GM12878 (cell line): ENCODE data around the gene KISS1R. TPM values are rescaled to one million over a fixed set of nuclear protein-coding genes. Genes with fewer than 3 reads are reported as not detected.

Source experiments
- ATAC-seq: fragments of 200-7000 bp; cut with Tn5 transposase; 3 replicates; pipeline ENCODE4 v1.9.1; 2020; ENCODE audit warnings: mild to moderate bottlenecking, moderate library complexity
- BruUV-seq: library from RNA; stranded (reverse); fragments of 400-500 nt; replicated peaks from 2 replicates; lab custom pipeline; 2021; lab: Mats Ljungman, UMichigan
- CTCF ChIA-PET: fragments of 300-600 bp; sonication (Branson Sonifier 250); formaldehyde crosslinking; extraction: SDS; loops from one replicate; lab custom pipeline; 2021; ENCODE audit warnings: inconsistent platforms; lab: Yijun Ruan, JAX
- POLR2A ChIA-PET: fragments of 350-600 bp; formaldehyde crosslinking; extraction: SDS; loops from one replicate; lab custom pipeline; 2021; ENCODE audit warnings: inconsistent platforms; lab: Charles Lee
- RAD21 ChIA-PET: fragments of 300-600 bp; sonication (Branson Sonifier 250); formaldehyde crosslinking; loops from one replicate; lab custom pipeline; 2023; ENCODE audit warnings: antibody characterized with exemption; ENCODE audit not compliant: unreplicated experiment; lab: Charles Lee
- SMC1A ChIA-PET: fragments of 300-600 bp; sonication (Branson Sonifier 250); formaldehyde crosslinking; loops from one replicate; lab custom pipeline; 2023; ENCODE audit not compliant: unreplicated experiment, uncharacterized antibody; lab: Charles Lee
- DNase-seq: peaks from one replicate; pipeline ENCODE4 v3.0.0-alpha.2; 2011; ENCODE audit warnings: low read depth, low spot score
- FAIRE-seq: peaks from 3 replicates; lab custom pipeline; 2011; peaks lifted over from hg19 to GRCh38; lab: Jason Lieb, UNC
- H2AFZ ChIP-seq: 2 replicates; pipeline ENCODE4 v1.6.0; 2011; ENCODE audit warnings: low read depth, low read length, control low read depth; ENCODE audit not compliant: control insufficient read depth
- H3K27ac ChIP-seq: 2 replicates; pipeline ENCODE4 v1.5.1; 2011; ENCODE audit warnings: control low read depth; ENCODE audit not compliant: control insufficient read depth, insufficient read depth
- H3K27me3 ChIP-seq, 2 experiments: replicated peaks in 1 of 2; 2 replicates each; pipeline versions ENCODE4 v1.6.0 to v1.6.1; 2011; ENCODE audit warnings: low read length in 1 of 2; ENCODE audit not compliant: control insufficient read depth in 2 of 2, insufficient read depth in 2 of 2
- H3K36me3 ChIP-seq, 2 experiments: 2 replicates each; pipeline ENCODE4 v1.5.1; 2011; ENCODE audit warnings: low read length in 1 of 2; ENCODE audit not compliant: control insufficient read depth in 2 of 2, insufficient read depth in 2 of 2
- H3K4me1 ChIP-seq: 2 replicates; pipeline ENCODE4 v1.6.1; 2011; ENCODE audit warnings: mild to moderate bottlenecking, low read length, moderate library complexity, mixed read lengths; ENCODE audit not compliant: control insufficient read depth, insufficient read depth
- H3K4me2 ChIP-seq: 2 replicates; pipeline ENCODE4 v1.6.0; 2011; ENCODE audit warnings: control low read depth; ENCODE audit not compliant: control insufficient read depth, insufficient read depth
- H3K4me3 ChIP-seq: fragments of 200-600 bp; sonication (generic); 2 replicates; pipeline ENCODE4 v1.5.1; 2016
- H3K79me2 ChIP-seq: 2 replicates; pipeline ENCODE4 v1.6.0; 2011; ENCODE audit warnings: low read length; ENCODE audit not compliant: control insufficient read depth, insufficient read depth
- H3K9ac ChIP-seq: 2 replicates; pipeline ENCODE4 v1.8.0; 2011; ENCODE audit warnings: low read length, control low read depth, mixed read lengths; ENCODE audit not compliant: control insufficient read depth, insufficient read depth
- H3K9me3 ChIP-seq: replicated peaks from 3 replicates; pipeline ENCODE4 v1.5.1; 2011; ENCODE audit warnings: mild to moderate bottlenecking, low read length; ENCODE audit not compliant: control insufficient read depth, insufficient read depth
- H4K20me1 ChIP-seq: 2 replicates; pipeline ENCODE4 v1.6.0; 2011; ENCODE audit not compliant: control insufficient read depth, insufficient read depth
- MEF2B ChIP-seq: fragments of 450-650 bp; IDR thresholded peaks from 2 replicates; pipeline ENCODE4 v1.6.1; 2018; ENCODE audit warnings: mild to moderate bottlenecking, moderate library complexity; ENCODE audit not compliant: partially characterized antibody, poor library complexity, severe bottlenecking
- MYB ChIP-seq: fragments of 150-350 bp; IDR thresholded peaks from 2 replicates; pipeline ENCODE4 v1.6.1; 2014; ENCODE audit warnings: mild to moderate bottlenecking, low read depth, low read length, borderline replicate concordance
- RCOR1 ChIP-seq: conservative IDR thresholded peaks from 2 replicates; pipeline ENCODE4 v1.6.1; 2012; ENCODE audit warnings: low read depth, low read length, improper control_type of control experiment
- SMAD5 ChIP-seq: IDR thresholded peaks from 2 replicates; pipeline ENCODE4 v1.6.1; 2016; ENCODE audit warnings: antibody characterized with exemption, low read depth
- SPI1 ChIP-seq: IDR thresholded peaks from 2 replicates; pipeline ENCODE4 v1.6.1; 2011; ENCODE audit warnings: low read depth, mild to moderate bottlenecking, low read length, moderate library complexity, borderline replicate concordance; ENCODE audit not compliant: insufficient read depth
- TAF1 ChIP-seq: IDR thresholded peaks from 2 replicates; pipeline ENCODE4 v1.6.1; 2011; ENCODE audit warnings: mild to moderate bottlenecking, low read depth, low read length, borderline replicate concordance
- YBX1 ChIP-seq: fragments of 450-650 bp; IDR thresholded peaks from 2 replicates; pipeline ENCODE4 v1.6.1; 2016; ENCODE audit warnings: antibody characterized with exemption
- ZBED1 ChIP-seq: IDR thresholded peaks from 2 replicates; pipeline ENCODE4 v1.6.1; 2016; ENCODE audit warnings: borderline replicate concordance
- ZNF274 ChIP-seq: IDR thresholded peaks from one replicate; pipeline ENCODE4 v1.8.0; 2011; ENCODE audit not compliant: insufficient read length, insufficient read depth
- WGBS: methylation state at CpG from one replicate; pipeline ENCODE4 v1.1.6; 2016; ENCODE audit warnings: low lambda C conversion rate; ENCODE audit not compliant: insufficient replicate concordance, insufficient coverage; ENCODE audit errors: missing lambda C conversion rate; 5-methylcytosine and 5-hydroxymethylcytosine counted together
- in situ Hi-C: fragments of 300-500 bp; cut with MboI; formaldehyde crosslinking; loops from 9 replicates; pipeline ENCODE4 v1.14.3; 2018; ENCODE audit warnings: mixed read lengths
- intact Hi-C: fragments of 100-400 bp; cut with micrococcal nuclease; formaldehyde crosslinking; loops from one replicate; pipeline ENCODE4 v1.14.2; 2022; ENCODE audit not compliant: unreplicated experiment
- polyA plus RNA-seq, 11 experiments: library from polyadenylated mRNA; depleted of rRNA in 4 of 11; unstranded in 6 of 11; stranded (reverse) in 5 of 11; fragments of >200 nt; fragmentation: Nextera tagmentation in 4 of 11; fragmentation: Illumina TruSeq in 1 of 11; extraction: Ambion mirVana in 4 of 11; extraction: Trizol in 1 of 11; gene quantifications; 1 replicate in 1 of 11; 2 replicates in 10 of 11; pipeline versions ENCODE4 v1.2.1 to v1.2.3, GENCODE V29; 2011 to 2016; ENCODE audit warnings: inconsistent platforms in 2 of 11, missing spikeins in 2 of 11, low read depth in 1 of 11
- total RNA-seq, 4 experiments: library from RNA; depleted of rRNA in 3 of 4; stranded (reverse); fragments of >200 nt in 3 of 4; fragmentation: Illumina TruSeq in 1 of 4; extraction: Trizol in 1 of 4; gene quantifications; 2 replicates each; pipeline versions ENCODE4 v1.2.1 to v1.2.3, GENCODE V29; 2013 to 2021
- TF ChIP-seq, protein P1 (sequence below): IDR thresholded peaks from 2 replicates; pipeline ENCODE4 v1.6.1; 2012; ENCODE audit warnings: low read depth, low read length, improper control_type of control experiment
- TF ChIP-seq, protein P2 (sequence below): fragments of 450-650 bp; IDR thresholded peaks from 2 replicates; pipeline ENCODE4 v1.6.1; 2018; ENCODE audit warnings: borderline replicate concordance, mild to moderate bottlenecking; ENCODE audit not compliant: partially characterized antibody
- TF ChIP-seq, protein P3 (sequence below): fragments of 450-650 bp; IDR thresholded peaks from 2 replicates; pipeline ENCODE4 v1.6.1; 2017; ENCODE audit warnings: mild to moderate bottlenecking, moderate library complexity

Gene KISS1R
- total and polyA plus RNA-seq, 10 of the 15 experiments (the other 5 are each of a cell fraction or from before 2014, with no cell fraction given), result 0.13 to 2.7 (median 1.4) TPM; not detected in 3

DNA sequence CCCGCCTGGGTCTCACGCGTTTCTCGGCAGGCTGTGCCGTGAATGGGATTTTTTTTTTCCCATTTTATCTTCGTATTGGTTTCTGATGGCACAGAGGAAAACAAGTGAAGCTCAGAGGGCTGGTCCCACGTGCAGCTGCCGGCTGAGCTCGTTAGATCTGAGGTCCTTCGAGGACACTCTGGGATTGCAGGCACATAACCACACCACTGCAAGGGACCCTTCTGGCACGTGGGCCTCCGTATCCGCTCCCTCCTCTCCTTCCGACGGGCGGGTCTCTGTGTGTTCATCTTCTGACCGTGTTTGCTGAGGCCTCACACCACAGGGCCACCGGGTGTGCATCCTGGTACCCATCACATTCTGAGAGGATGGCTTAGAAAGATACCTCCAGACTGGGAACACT is 41.0 kb upstream of the KISS1R start:
- Histone ChIP-seq H3K4me3 (no peak overlapping the region), H3K9ac (no peak overlapping the region), H2AFZ (no peak overlapping the region), H3K36me3 (no peaks in the 10 kb centered on the region; a peak in 1 of 4 replicates), H3K4me2 (no peak overlapping the region), H3K27ac (no peak overlapping the region), H3K27me3 (no peaks in the 10 kb centered on the region), H3K4me1 (no peaks in the 10 kb centered on the region), H3K79me2 (no peaks in the 10 kb centered on the region), H4K20me1 (no peaks in the 10 kb centered on the region), H3K9me3 (no peaks in the 10 kb centered on the region)
- FAIRE-seq, result no peak
- intact Hi-C loops, result no loop called here
- in situ Hi-C loops, result no loop called here
- ChIA-PET POLR2A (no interaction called here), CTCF (no interaction called here), RAD21 (no interaction called here), SMC1A (no interaction called here)
- WGBS, result 93% methylated on average over 17 of the region's 18 CpGs
- BruUV-seq, result no TSS peak
- TF ChIP-seq RCOR1, result no peak
- TF ChIP-seq, protein P1, sequence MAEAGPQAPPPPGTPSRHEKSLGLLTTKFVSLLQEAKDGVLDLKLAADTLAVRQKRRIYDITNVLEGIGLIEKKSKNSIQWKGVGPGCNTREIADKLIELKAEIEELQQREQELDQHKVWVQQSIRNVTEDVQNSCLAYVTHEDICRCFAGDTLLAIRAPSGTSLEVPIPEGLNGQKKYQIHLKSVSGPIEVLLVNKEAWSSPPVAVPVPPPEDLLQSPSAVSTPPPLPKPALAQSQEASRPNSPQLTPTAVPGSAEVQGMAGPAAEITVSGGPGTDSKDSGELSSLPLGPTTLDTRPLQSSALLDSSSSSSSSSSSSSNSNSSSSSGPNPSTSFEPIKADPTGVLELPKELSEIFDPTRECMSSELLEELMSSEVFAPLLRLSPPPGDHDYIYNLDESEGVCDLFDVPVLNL, result no peak
- TF ChIP-seq ZNF274, result no peak
- no peak for TF ChIP-seq ZBED1
- TF ChIP-seq YBX1, result no peak
- TF ChIP-seq SMAD5, result no peak
- TF ChIP-seq MYB, result no peak
- TF ChIP-seq, protein P2, sequence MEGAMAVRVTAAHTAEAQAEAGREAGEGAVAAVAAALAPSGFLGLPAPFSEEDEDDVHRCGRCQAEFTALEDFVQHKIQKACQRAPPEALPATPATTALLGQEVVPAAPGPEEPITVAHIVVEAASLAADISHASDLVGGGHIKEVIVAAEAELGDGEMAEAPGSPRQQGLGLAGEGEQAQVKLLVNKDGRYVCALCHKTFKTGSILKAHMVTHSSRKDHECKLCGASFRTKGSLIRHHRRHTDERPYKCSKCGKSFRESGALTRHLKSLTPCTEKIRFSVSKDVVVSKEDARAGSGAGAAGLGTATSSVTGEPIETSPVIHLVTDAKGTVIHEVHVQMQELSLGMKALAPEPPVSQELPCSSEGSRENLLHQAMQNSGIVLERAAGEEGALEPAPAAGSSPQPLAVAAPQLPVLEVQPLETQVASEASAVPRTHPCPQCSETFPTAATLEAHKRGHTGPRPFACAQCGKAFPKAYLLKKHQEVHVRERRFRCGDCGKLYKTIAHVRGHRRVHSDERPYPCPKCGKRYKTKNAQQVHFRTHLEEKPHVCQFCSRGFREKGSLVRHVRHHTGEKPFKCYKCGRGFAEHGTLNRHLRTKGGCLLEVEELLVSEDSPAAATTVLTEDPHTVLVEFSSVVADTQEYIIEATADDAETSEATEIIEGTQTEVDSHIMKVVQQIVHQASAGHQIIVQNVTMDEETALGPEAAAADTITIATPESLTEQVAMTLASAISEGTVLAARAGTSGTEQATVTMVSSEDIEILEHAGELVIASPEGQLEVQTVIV, result no peak
- TF ChIP-seq, protein P3, sequence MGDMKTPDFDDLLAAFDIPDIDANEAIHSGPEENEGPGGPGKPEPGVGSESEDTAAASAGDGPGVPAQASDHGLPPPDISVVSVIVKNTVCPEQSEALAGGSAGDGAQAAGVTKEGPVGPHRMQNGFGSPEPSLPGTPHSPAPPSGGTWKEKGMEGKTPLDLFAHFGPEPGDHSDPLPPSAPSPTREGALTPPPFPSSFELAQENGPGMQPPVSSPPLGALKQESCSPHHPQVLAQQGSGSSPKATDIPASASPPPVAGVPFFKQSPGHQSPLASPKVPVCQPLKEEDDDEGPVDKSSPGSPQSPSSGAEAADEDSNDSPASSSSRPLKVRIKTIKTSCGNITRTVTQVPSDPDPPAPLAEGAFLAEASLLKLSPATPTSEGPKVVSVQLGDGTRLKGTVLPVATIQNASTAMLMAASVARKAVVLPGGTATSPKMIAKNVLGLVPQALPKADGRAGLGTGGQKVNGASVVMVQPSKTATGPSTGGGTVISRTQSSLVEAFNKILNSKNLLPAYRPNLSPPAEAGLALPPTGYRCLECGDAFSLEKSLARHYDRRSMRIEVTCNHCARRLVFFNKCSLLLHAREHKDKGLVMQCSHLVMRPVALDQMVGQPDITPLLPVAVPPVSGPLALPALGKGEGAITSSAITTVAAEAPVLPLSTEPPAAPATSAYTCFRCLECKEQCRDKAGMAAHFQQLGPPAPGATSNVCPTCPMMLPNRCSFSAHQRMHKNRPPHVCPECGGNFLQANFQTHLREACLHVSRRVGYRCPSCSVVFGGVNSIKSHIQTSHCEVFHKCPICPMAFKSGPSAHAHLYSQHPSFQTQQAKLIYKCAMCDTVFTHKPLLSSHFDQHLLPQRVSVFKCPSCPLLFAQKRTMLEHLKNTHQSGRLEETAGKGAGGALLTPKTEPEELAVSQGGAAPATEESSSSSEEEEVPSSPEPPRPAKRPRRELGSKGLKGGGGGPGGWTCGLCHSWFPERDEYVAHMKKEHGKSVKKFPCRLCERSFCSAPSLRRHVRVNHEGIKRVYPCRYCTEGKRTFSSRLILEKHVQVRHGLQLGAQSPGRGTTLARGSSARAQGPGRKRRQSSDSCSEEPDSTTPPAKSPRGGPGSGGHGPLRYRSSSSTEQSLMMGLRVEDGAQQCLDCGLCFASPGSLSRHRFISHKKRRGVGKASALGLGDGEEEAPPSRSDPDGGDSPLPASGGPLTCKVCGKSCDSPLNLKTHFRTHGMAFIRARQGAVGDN, result no peak
- no peak for TF ChIP-seq MEF2B
- TF ChIP-seq SPI1, result no peak
- TF ChIP-seq TAF1, result no peak
- DNase-seq, result no peak
- no peak for ATAC-seq
